Activated CD8-positive, alpha-beta memory T cell treated with anti-CD3 and anti-CD28 coated beads for 24 hours (primary cell): ENCODE results near the gene CALCB.

ENCODE experiments used
- DNase-seq: peaks from one replicate; pipeline ENCODE4 v3.0.0-alpha.2; 2020

Gene CALCB

GRCh38 chr11:15119352-15119751 lies 46.0 kb downstream of the CALCB start:
- no peak for DNase-seq

GRCh38 chr11:15119826-15120225 lies 46.4 kb downstream of the CALCB start:
- no peak for DNase-seq

DNA sequence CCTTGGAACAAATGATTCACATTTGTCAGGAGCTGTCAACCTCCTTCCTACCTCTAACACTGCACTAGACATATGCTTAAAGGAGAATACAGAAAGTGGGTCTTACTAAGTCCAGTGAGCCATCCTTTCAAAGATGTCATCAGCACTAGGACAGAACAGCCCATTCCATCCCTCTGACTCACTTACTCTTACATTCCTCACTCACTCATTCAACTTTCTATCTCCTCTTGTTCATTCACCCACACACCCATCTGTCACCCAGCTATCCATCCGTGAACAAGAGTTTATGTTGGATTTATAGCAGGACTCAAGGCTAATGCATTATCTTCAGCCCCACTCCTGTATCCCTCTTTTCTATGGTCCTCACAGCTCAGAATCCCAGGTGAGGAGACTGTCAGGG lies 50.5 kb downstream of the CALCB start:
- DNase-seq, result no peak

DNA sequence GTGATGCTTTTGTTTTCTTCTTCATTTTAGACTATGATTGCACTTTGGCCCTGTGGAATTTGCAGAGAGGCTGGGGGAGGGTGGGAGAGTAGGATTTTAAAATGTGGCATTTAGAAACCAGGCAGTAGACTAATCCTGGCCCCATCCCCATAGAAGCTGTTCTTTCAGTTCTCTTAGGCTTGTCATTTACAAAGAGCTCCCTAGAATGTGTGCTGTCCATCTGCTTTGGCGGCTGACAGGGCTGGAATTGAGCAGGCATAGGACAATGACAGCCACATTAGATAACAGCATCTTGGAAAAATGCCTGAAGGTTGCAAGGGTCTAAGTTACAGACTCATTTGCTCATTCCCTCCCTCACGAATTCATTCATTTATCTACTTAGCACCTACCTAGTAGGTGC lies 51.1 kb downstream of the CALCB start:
- no peak for DNase-seq

GRCh38 chr11:15127341-15127740 lies 53.9 kb downstream of the CALCB start:
- no peak for DNase-seq
